Activated CD4-positive, alpha-beta T cell treated with anti-CD3 and anti-CD28 coated beads, Interleukin-2, amount 10 ng/mL, durations not matched to agents 24 days and 14 days (primary cell): ENCODE data around the gene G6PC2. TPM values are rescaled to one million over a fixed set of nuclear protein-coding genes. Genes with fewer than 3 reads are reported as not detected.

Experiments used
- DNase-seq: peaks from one replicate; pipeline ENCODE4 v3.0.0; 2022
- H3K27ac Mint-ChIP-seq: one replicate; pipeline ENCODE4 v1.8.0; 2022; ENCODE audit warnings: mild to moderate bottlenecking, mixed read lengths
- H3K27me3 Mint-ChIP-seq: one replicate; pipeline ENCODE4 v1.8.0; 2022; ENCODE audit warnings: mixed read lengths
- H3K36me3 Mint-ChIP-seq: one replicate; pipeline ENCODE4 v1.8.0; 2022; ENCODE audit warnings: low read depth, mild to moderate bottlenecking, mixed read lengths
- H3K4me1 Mint-ChIP-seq: one replicate; pipeline ENCODE4 v1.8.0; 2021; ENCODE audit warnings: mixed read lengths
- H3K4me3 Mint-ChIP-seq: one replicate; pipeline ENCODE4 v1.8.0; 2022; ENCODE audit warnings: mild to moderate bottlenecking, moderate library complexity, mixed read lengths
- H3K9me3 Mint-ChIP-seq: one replicate; pipeline ENCODE4 v1.8.0; 2021; ENCODE audit warnings: mixed read lengths
- intact Hi-C: fragments of 100-400 bp; cut with micrococcal nuclease; formaldehyde crosslinking; loops from one replicate; pipeline ENCODE4 v1.15.1; 2023
- total RNA-seq: library from RNA; stranded (reverse); gene quantifications from 2 replicates; pipeline ENCODE4 v1.2.3, GENCODE V29; 2022

The G6PC2 gene
- total RNA-seq, 1 donor from 2014 or later: not detected

DNA sequence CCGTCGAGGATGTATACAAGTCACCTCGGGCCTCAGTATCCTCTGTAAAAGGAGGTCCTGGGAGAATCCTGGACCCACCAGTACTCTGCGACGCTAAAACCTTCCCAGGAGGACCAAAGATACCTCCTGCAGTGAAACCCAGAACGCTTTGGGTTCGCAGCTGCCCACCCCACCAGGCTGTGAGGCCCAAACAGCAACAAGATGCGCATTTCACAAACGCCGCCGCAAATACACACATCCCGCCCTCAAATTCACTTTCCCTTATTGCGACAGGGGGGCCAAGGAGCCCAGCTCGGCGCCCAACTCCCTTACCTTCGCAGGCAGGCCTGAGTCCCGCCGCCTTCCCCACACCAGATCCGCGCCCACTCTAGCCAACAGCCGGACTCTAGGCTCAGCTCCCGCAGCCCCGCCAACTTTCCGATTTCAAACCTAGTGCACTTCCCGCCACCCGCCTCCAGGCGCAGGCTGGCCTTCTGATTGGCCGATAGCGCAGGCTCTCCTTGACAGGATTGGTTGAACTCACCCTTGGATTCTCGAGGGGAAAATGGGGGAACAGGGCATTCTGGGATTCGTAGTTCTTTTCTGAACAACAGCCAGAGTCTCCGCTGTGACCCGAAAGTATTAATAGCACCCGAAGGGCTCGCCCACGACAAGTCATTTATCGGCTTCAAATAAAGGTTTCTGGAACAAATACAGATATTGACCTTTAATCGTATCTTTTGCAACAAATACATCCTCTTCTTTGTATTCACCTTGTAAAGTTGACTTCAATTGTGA, 10.9 kb upstream of the G6PC2 start, which contains the start of gene SPC25:
TSS of gene SPC25 (minus strand) at position 425 of the 777 bp plus-strand sequence. CDS start 911 bp downstream, outside the sequence.
- Mint-ChIP-seq H3K4me1 (peaks cover 20% of the 10 kb centered on the region), H3K36me3 (peaks cover 17% of the 10 kb centered on the region), H3K9me3 (no peaks in the 10 kb centered on the region), H3K27me3 (peaks cover 31% of the 10 kb centered on the region), H3K27ac (peak within 1 kb of the TSS; percentile 93), H3K4me3 (peak within 1 kb of the TSS; percentile 93)
- intact Hi-C loops: loop anchor here (10.0 kb wide), 1 partner anchor 745 kb away; no protein-coding TSS in a partner anchor
- peak; percentile 97 for DNase-seq

DNA sequence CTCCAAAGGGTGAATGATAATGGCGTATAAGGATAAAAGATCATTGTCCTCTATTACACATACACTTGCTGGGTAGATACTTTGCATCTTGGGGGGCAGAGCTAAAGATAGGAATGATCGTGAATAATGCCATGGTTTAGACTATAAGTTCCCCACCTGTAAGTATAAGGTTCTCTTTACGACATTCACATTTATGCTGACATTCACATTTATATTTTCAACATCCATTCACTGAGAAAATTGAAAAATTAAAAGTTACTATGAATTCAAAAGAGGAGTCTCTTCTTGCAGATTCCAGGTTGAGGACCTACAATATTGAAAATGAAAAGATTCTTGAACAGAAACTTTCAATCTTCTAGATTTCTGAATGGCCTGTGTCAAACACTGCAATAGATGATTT, 8.8 kb upstream of the G6PC2 start:
- Mint-ChIP-seq H3K36me3 (peaks cover 7% of the 10 kb centered on the region), H3K4me3 (no peak overlapping the region)

DNA sequence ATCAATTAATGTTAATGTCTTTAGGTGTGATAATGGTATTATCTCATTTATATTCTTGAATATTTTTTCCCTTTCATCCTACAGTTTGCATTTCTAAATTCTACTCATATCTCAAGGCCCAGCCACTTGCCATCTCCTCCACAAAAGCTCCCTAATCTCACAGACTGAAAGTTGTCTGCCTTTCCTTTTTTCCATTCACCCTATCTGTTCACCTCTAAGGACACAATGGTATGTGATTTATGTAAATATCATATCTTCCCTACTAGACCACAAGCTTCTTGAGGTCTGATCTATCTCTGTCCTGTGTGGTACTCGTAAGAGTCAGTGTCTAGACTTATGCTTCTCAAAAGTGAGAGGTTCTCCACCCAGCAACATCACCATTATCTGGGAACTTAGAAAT, 7.0 kb upstream of the G6PC2 start:
- Mint-ChIP-seq H3K27me3 (peaks cover 45% of the 10 kb centered on the region), H3K36me3 (no peaks in the 10 kb centered on the region), H3K4me1 (peaks cover 13% of the 10 kb centered on the region), H3K9me3 (no peaks in the 10 kb centered on the region), H3K4me3 (no peak overlapping the region), H3K27ac (no peak overlapping the region)
- intact Hi-C loops: loop anchor here (10.0 kb wide), 1 partner anchor 749 kb away; no protein-coding TSS in a partner anchor
- DNase-seq: no peak

More for the DNA sequence above, 8.8 kb upstream of the G6PC2 start:
- intact Hi-C loops: loop anchor here (10.0 kb wide), 1 partner anchor 748 kb away; no protein-coding TSS in a partner anchor
- Mint-ChIP-seq H3K27me3 (peaks cover 43% of the 10 kb centered on the region), H3K27ac (no peak overlapping the region), H3K4me1 (peaks cover 18% of the 10 kb centered on the region), H3K9me3 (no peaks in the 10 kb centered on the region)
- DNase-seq: no peak

DNA sequence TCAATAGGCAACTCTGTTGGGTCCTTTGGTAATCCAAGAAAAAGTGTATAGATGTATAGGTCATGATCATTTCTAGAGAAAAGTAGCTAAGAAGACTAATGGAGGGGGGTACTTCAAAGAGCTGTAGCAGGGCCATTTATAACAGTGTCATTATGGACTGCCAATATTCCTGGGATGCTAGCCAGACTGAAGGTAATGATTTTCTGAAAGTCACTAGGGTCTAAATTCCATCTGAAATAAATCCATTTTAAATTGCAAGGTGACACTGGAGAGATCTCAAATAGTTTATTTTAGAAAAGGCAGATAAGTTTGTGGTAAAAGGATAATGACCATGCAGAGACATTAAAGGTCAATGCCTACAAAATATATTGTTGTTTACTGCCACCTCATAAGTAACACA, 6.4 kb upstream of the G6PC2 start:
- intact Hi-C loops: loop anchor here (10.0 kb wide), 1 partner anchor 750 kb away; no protein-coding TSS in a partner anchor

DNA sequence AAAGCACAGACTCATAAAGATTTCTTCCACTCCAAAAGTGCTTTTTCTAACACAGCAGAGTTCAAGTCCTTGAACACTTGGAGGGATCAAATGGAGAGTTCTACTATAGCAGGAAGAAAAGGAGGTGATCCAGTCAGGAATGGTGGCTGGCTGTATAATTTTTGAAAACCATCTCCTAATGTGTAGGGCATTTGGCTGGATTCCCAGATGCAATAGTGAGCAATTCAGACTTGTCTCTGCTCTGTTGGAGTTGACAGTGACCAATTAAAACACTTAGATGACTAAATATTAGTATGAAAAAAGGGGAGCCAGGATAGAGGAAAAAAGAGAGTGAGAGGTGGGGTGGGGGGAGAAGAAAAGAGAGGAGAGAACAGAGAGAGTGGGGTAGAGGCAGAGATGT, 5.3 kb upstream of the G6PC2 start:
- H3K27me3 Mint-ChIP-seq: peaks cover 55% of the 10 kb centered on the region
- DNase-seq: no peak
- no peaks in the 10 kb centered on the region for H3K36me3 Mint-ChIP-seq
- peaks cover 1% of the 10 kb centered on the region for H3K4me1 Mint-ChIP-seq
- H3K9me3 Mint-ChIP-seq: no peaks in the 10 kb centered on the region
- intact Hi-C loops: loop anchor here (10.0 kb wide), 1 partner anchor 751 kb away; no protein-coding TSS in a partner anchor
- H3K4me3 Mint-ChIP-seq: no peak overlapping the region
- H3K27ac Mint-ChIP-seq: no peak overlapping the region

More for the DNA sequence above, 6.4 kb upstream of the G6PC2 start:
- Mint-ChIP-seq H3K27me3 (peaks cover 49% of the 10 kb centered on the region), H3K4me1 (peaks cover 8% of the 10 kb centered on the region), H3K9me3 (no peaks in the 10 kb centered on the region), H3K27ac (no peak overlapping the region), H3K4me3 (no peak overlapping the region), H3K36me3 (no peaks in the 10 kb centered on the region)
- no peak for DNase-seq

DNA sequence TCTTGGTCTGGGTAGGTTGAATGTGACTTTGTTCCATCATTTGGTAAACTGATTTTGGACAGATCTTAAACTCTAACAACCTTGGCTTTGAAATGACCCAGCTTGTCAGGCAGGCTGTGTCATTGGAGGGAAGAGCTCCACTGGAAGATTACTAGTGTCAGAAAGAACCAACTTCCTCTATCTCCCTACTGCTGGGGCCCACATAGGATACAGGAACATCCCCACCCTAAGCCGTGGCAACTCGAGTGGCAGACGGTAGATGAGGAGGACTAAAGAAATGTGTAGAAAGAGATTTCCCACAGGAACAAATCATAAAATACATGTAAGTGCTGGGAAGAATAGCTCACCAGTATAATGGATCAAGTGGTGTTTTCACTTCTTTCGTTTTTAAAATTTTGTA, 4.3 kb upstream of the G6PC2 start:
- H3K4me1 Mint-ChIP-seq: no peaks in the 10 kb centered on the region
- H3K27ac Mint-ChIP-seq: no peak overlapping the region
- peaks cover 56% of the 10 kb centered on the region for H3K27me3 Mint-ChIP-seq
- H3K4me3 Mint-ChIP-seq: no peak overlapping the region
- H3K36me3 Mint-ChIP-seq: no peaks in the 10 kb centered on the region
- no peaks in the 10 kb centered on the region for H3K9me3 Mint-ChIP-seq
- intact Hi-C loops: loop anchor here (10.0 kb wide), 1 partner anchor 752 kb away; no protein-coding TSS in a partner anchor
- DNase-seq: no peak

DNA sequence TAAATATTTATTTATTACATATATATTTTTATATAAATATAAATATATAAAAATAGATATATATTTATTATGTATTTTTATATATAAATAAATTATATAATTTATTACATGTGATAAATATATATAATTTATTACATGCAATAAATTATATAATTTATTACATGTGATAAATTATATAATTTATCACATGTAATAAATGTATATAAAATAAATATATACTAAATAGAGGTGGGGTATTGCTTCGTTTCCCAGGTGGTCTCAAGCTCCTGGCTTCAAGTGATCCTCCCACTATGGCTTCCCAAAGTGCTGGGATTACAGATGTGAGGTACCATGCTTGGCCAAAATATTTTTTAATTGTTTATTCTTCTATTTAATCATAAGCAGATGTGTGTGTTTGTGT, 3.6 kb upstream of the G6PC2 start:
- H3K4me1 Mint-ChIP-seq: no peaks in the 10 kb centered on the region
- no peak overlapping the region for H3K27ac Mint-ChIP-seq
- no peaks in the 10 kb centered on the region for H3K9me3 Mint-ChIP-seq
- H3K27me3 Mint-ChIP-seq: peaks cover 52% of the 10 kb centered on the region
- DNase-seq: no peak
- intact Hi-C loops: loop anchor here (10.0 kb wide), 1 partner anchor 753 kb away; no protein-coding TSS in a partner anchor
- no peak overlapping the region for H3K4me3 Mint-ChIP-seq
- H3K36me3 Mint-ChIP-seq: no peaks in the 10 kb centered on the region

DNA sequence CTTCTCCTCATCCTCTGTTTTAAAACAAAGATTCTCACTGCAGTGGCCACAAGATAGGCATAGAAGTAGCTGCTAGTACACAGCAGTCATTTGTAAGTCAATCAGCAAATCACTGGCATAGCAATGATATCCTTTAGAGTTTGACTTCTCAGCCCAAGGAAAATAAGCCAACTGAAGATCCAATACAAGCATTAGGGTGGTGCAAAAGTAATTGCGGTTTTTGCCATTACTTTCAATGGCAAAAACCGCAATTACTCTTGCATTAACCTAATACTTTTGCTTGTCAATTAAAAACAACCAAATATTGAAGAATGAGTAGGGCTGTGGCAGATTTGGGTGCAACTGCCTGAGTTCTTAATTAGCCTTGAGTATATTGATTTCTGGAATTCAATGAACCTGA, 2.8 kb downstream of the G6PC2 start:
- Mint-ChIP-seq H3K27me3 (peaks cover 49% of the 10 kb centered on the region), H3K9me3 (no peaks in the 10 kb centered on the region), H3K4me1 (no peaks in the 10 kb centered on the region), H3K4me3 (no peak overlapping the region), H3K27ac (no peak overlapping the region), H3K36me3 (no peaks in the 10 kb centered on the region)
- no peak for DNase-seq
- intact Hi-C loops: no loop called here

DNA sequence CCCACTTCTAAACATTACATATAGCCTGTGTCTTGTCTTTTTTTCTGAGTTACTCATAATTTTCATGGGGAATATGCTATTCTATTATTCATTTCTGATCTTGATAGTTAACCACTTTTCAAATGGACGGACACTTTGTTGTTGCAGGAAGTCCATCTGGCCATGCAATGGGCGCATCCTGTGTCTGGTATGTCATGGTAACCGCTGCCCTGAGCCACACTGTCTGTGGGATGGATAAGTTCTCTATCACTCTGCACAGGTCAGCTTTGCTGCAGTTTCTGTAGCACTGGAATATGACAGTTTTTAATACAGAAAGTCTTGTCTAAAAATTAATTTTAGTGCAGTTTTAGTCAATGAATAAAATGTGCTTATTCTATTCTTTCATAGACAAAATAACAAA, 3.3 kb downstream of the G6PC2 start:
- Mint-ChIP-seq H3K4me1 (no peaks in the 10 kb centered on the region), H3K9me3 (no peaks in the 10 kb centered on the region), H3K4me3 (no peak overlapping the region), H3K36me3 (no peaks in the 10 kb centered on the region), H3K27me3 (peaks cover 50% of the 10 kb centered on the region), H3K27ac (no peak overlapping the region)
- intact Hi-C loops: no loop called here
- no peak for DNase-seq

DNA sequence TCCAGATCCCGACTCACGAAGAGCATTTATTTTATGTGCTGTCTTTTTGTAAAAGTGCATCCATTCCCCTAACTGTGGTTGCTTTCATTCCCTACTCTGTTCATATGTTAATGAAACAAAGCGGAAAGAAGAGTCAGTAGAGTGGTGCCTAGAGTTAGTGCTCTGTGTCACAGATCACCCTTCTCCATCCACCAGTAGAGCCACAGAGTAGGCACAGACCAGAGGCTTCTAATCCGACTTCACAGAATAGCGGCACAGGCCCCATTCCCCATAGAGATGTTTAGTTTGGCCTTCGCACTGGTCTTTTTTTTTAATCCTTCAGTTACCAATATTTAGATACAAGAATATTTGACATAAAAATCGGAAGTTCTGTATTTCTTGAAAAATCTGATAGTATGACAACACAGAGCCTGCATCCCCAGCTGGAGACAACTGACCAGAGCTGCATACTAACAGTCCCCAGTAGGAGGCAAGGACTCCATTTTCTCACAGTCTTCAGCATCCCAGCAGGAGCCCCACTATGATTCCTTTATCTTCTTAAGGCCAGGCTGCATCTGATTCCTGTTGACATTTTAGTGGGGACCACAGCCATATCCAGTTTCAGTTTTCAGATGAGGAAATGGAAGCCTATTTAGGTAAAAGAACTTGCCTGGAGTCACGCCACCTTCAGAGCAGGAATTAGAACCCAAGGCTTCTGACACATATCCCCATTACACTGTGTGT, 7.0 kb downstream of the G6PC2 start:
- Mint-ChIP-seq H3K27me3 (peaks cover 52% of the 10 kb centered on the region), H3K36me3 (no peaks in the 10 kb centered on the region), H3K4me1 (peaks cover 4% of the 10 kb centered on the region), H3K9me3 (no peaks in the 10 kb centered on the region), H3K27ac (no peak overlapping the region), H3K4me3 (no peak overlapping the region)
- DNase-seq: no peak
- intact Hi-C loops: no loop called here

DNA sequence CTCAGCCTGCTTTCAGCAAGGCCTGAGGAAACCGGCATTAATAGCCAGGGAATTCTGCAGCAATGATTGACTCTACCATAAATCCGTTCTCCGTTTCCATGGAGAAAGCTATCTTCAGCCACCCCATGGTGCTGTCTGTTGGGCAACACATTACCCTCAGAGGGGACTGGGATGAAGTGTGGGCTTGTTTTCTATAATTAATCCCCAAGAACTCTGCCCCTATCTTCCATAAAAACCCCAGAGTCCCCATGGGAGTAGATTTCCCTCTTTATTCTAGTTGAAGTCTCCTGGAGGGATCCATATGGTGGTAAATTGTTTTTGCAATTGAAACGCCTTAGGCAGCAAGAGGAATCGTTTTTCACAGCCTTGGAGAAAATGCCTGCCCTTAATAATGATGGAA, 9.2 kb downstream of the G6PC2 start:
- peaks cover 2% of the 10 kb centered on the region for H3K36me3 Mint-ChIP-seq
- H3K9me3 Mint-ChIP-seq: peaks cover 4% of the 10 kb centered on the region
- intact Hi-C loops: no loop called here
- peaks cover 49% of the 10 kb centered on the region for H3K27me3 Mint-ChIP-seq
- no peak overlapping the region for H3K27ac Mint-ChIP-seq
- DNase-seq: no peak
- no peak overlapping the region for H3K4me3 Mint-ChIP-seq
- peaks cover 4% of the 10 kb centered on the region for H3K4me1 Mint-ChIP-seq

DNA sequence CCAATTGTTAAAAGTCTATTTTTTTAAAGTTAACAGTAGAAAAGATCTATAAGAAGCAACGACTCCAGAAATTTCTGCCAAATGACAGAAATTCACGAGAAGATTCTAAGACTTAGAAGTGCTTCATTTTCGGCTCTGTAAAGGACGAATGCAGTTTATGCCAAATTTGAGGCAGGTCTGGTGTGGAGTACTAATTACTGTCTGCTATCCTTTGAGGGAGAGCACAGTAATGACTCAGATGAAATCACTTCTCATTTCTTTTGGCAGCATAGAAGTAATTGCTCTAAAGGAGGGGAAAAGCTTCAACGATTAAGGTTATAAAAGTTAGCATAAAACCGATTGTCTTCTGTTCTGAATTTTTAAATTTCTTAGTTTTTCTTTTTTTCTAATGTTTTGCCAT, 11.4 kb downstream of the G6PC2 start:
- peaks cover 4% of the 10 kb centered on the region for H3K9me3 Mint-ChIP-seq
- peak overlapping the region; percentile 56 for H3K4me3 Mint-ChIP-seq
- no peak for DNase-seq
- intact Hi-C loops: no loop called here
- H3K4me1 Mint-ChIP-seq: peaks cover 9% of the 10 kb centered on the region
- peaks cover 35% of the 10 kb centered on the region for H3K27me3 Mint-ChIP-seq
- H3K27ac Mint-ChIP-seq: no peak overlapping the region
- H3K36me3 Mint-ChIP-seq: peaks cover 2% of the 10 kb centered on the region

DNA sequence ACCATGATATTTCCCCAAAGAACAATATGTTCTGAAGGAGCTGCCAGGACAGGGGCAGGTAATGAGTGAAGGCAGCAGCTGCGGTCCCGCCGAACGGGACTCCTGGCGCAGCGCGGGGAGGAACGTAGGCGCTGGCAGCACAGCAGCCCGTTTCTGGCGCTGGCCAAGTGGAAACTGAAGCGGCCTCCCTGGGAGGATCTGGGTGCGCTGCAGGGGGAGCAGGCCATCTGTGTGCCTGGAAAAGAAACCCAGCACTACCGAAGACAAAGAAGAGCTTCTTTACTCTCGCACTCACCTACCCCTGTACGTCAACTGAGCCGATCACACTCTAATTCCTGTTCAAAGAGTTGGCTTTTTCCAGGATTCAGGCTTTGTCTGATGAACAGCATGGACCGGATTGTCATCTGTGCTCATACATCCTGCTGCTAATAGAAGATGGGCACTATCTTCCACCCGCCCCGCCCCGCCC, 11.8 kb downstream of the G6PC2 start:
- Mint-ChIP-seq H3K9me3 (peaks cover 4% of the 10 kb centered on the region), H3K27ac (no peak overlapping the region), H3K4me3 (peak overlapping the region; percentile 56), H3K36me3 (peaks cover 2% of the 10 kb centered on the region), H3K27me3 (peaks cover 35% of the 10 kb centered on the region), H3K4me1 (peaks cover 9% of the 10 kb centered on the region)
- DNase-seq: no peak
- intact Hi-C loops: no loop called here

DNA sequence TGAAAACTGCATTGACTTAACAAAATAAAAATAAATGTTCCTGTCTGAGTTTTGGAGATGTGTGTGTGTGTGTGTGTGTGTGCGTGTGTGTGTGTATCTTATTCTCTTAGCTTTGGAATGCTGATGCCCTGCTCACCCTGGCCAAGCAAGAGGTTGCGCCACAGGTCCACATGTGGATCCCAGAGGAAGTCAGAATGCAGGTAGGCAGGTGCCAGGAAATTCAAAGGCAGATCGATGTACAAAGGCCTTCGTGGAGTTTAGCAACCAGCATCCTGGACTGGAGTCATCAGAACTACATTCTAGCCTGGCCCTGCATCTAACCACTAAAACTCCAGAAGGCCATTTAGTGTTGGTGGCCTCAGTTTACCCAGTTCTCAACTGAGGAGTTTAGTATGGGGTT, 12.4 kb downstream of the G6PC2 start:
- H3K27ac Mint-ChIP-seq: no peak overlapping the region
- H3K4me3 Mint-ChIP-seq: no peak overlapping the region
- peaks cover 2% of the 10 kb centered on the region for H3K36me3 Mint-ChIP-seq
- intact Hi-C loops: no loop called here
- H3K9me3 Mint-ChIP-seq: peaks cover 4% of the 10 kb centered on the region
- peaks cover 9% of the 10 kb centered on the region for H3K4me1 Mint-ChIP-seq
- DNase-seq: no peak
- peaks cover 37% of the 10 kb centered on the region for H3K27me3 Mint-ChIP-seq
